PC-9 (cell line): ENCODE measurements around the gene ANKZF1. TPM values are rescaled to one million over a fixed set of nuclear protein-coding genes. Genes with fewer than 3 reads are reported as not detected.

Experiments used
- BruUV-seq: library from RNA; stranded (reverse); fragments of 400-500 nt; replicated peaks from 2 replicates; lab custom pipeline; 2021; lab: Mats Ljungman, UMichigan
- CTCF ChIA-PET: fragments of 300-600 bp; sonication (Branson Sonifier 250); formaldehyde crosslinking; loops from one replicate; lab custom pipeline; 2022; ENCODE audit warnings: antibody characterized with exemption; lab: Charles Lee
- POLR2A ChIA-PET: fragments of 300-600 bp; sonication (Branson Sonifier 250); formaldehyde crosslinking; loops from one replicate; lab custom pipeline; 2022; ENCODE audit warnings: antibody characterized with exemption; ENCODE audit not compliant: unreplicated experiment; lab: Charles Lee
- DNase-seq, 2 experiments: peaks; one replicate each; pipeline versions ENCODE4 v3.0.0 to v3.0.0-alpha.2; 2015 to 2022; ENCODE audit warnings: mixed read lengths in 1 of 2
- H2AFZ ChIP-seq: fragments of 200-600 bp; sonication (generic); 2 replicates; pipeline ENCODE4 v1.8.1; 2017; ENCODE audit warnings: antibody characterized with exemption
- H3F3A ChIP-seq: fragments of 200-600 bp; sonication (generic); 2 replicates; pipeline ENCODE4 v1.8.1; 2017; ENCODE audit warnings: antibody characterized with exemption, mild to moderate bottlenecking, low read depth; ENCODE audit not compliant: insufficient read depth
- H3K27ac ChIP-seq: fragments of 200-600 bp; sonication (generic); 2 replicates; pipeline ENCODE4 v1.6.1; 2016; ENCODE audit warnings: mixed run types
- H3K27me3 ChIP-seq: fragments of 200-600 bp; sonication (generic); 2 replicates; pipeline ENCODE4 v1.6.1; 2016; ENCODE audit warnings: low read depth, mixed run types; ENCODE audit not compliant: insufficient read depth
- H3K36me3 ChIP-seq: fragments of 200-600 bp; sonication (generic); 2 replicates; pipeline ENCODE4 v1.6.1; 2016; ENCODE audit warnings: low read depth, mixed run types
- H3K4me1 ChIP-seq: fragments of 200-600 bp; sonication (generic); replicated peaks from 2 replicates; pipeline ENCODE4 v1.6.1; 2016; ENCODE audit warnings: mixed run types; ENCODE audit not compliant: insufficient read depth
- H3K4me2 ChIP-seq: fragments of 200-600 bp; sonication (generic); 2 replicates; pipeline ENCODE4 v1.6.1; 2017; ENCODE audit warnings: mixed run types
- H3K4me3 ChIP-seq: fragments of 200-600 bp; sonication (generic); 2 replicates; pipeline ENCODE4 v1.6.1; 2016; ENCODE audit warnings: mixed run types
- H3K79me2 ChIP-seq: fragments of 200-600 bp; sonication (generic); 2 replicates; pipeline ENCODE4 v1.6.1; 2017; ENCODE audit warnings: low read depth, mixed run types
- H3K9me2 ChIP-seq: fragments of 200-600 bp; sonication (generic); 2 replicates; pipeline ENCODE4 v1.8.1; 2017; ENCODE audit warnings: mild to moderate bottlenecking; ENCODE audit not compliant: insufficient read depth
- H3K9me3 ChIP-seq: fragments of 200-600 bp; sonication (generic); 2 replicates; pipeline ENCODE4 v1.8.1; 2016; ENCODE audit warnings: low read depth; ENCODE audit not compliant: insufficient read depth
- H4K20me1 ChIP-seq: fragments of 200-600 bp; sonication (generic); 2 replicates; pipeline ENCODE4 v1.8.1; 2017; ENCODE audit not compliant: insufficient read depth
- CTCF ChIP-seq: fragments of 200-600 bp; sonication (generic); conservative IDR thresholded peaks from 2 replicates; pipeline ENCODE4 v1.6.1; 2017; ENCODE audit warnings: mixed run types, antibody characterized with exemption, mild to moderate bottlenecking, moderate library complexity
- EZH2 ChIP-seq: fragments of 200-600 bp; sonication (generic); IDR thresholded peaks from 2 replicates; pipeline ENCODE4 v1.8.0; 2017; ENCODE audit warnings: antibody characterized with exemption, low read depth
- intact Hi-C: fragments of 100-400 bp; cut with micrococcal nuclease; formaldehyde crosslinking; loops from one replicate; pipeline ENCODE4 v1.10.0; 2022; ENCODE audit not compliant: unreplicated experiment
- total RNA-seq: library from RNA; stranded (reverse); gene quantifications from 2 replicates; pipeline ENCODE4 v1.2.3, GENCODE V29; 2021

Gene ANKZF1
- total RNA-seq, 1 experiment from 2014 or later, result 62.2 TPM

GRCh38 chr2:219214786-219215185, 14.8 kb upstream of the ANKZF1 start:
- TF ChIP-seq EZH2, result no peak
- TF ChIP-seq CTCF, result no peak
- Histone ChIP-seq H3K4me3 (no peak overlapping the region), H4K20me1 (no peaks in the 10 kb centered on the region), H3K4me1 (peaks cover 13% of the 10 kb centered on the region), H3K27ac (no peak overlapping the region), H3F3A (peaks cover 16% of the 10 kb centered on the region; the same call in 1 of the 2 replicates), H3K4me2 (no peak overlapping the region), H3K79me2 (peaks cover 7% of the 10 kb centered on the region), H3K36me3 (no peaks in the 10 kb centered on the region), H3K27me3 (no peaks in the 10 kb centered on the region), H3K9me2 (no peaks in the 10 kb centered on the region), H3K9me3 (no peaks in the 10 kb centered on the region), H2AFZ (no peak overlapping the region)
- DNase-seq, result no peak
- ChIA-PET POLR2A (interaction anchor here (0.6 kb wide), 1 partner anchor 150 kb away, joined by 4 read pairs; no protein-coding TSS in a partner anchor), CTCF (interaction anchor here (0.5 kb wide), 1 partner anchor 55 kb away, joined by 3 read pairs; no protein-coding TSS in a partner anchor)
- BruUV-seq, result no TSS peak
- intact Hi-C loops, result no loop called here

GRCh38 chr2:219215871-219216534, 13.6 kb upstream of the ANKZF1 start:
- H3K9me2 ChIP-seq, result no peaks in the 10 kb centered on the region
- no peak overlapping the region for H3K4me3 ChIP-seq
- no peaks in the 10 kb centered on the region for H3K9me3 ChIP-seq
- H3K27me3 ChIP-seq, result no peaks in the 10 kb centered on the region
- no peaks in the 10 kb centered on the region for H4K20me1 ChIP-seq
- H3F3A ChIP-seq, result peaks cover 16% of the 10 kb centered on the region; the same call in 1 of the 2 replicates
- peaks cover 7% of the 10 kb centered on the region for H3K79me2 ChIP-seq
- no TSS peak for BruUV-seq
- POLR2A ChIA-PET, result no interaction called here
- H3K4me2 ChIP-seq, result no peak overlapping the region
- H2AFZ ChIP-seq, result no peak overlapping the region
- H3K27ac ChIP-seq, result no peak overlapping the region
- H3K36me3 ChIP-seq, result no peaks in the 10 kb centered on the region
- intact Hi-C loops, result no loop called here
- H3K4me1 ChIP-seq, result peaks cover 13% of the 10 kb centered on the region
- DNase-seq, result no peak
- CTCF ChIA-PET, result interaction anchor here (0.5 to 0.6 kb wide), 2 partner anchors 9 to 32 kb away, joined by 3 read pairs; partner anchors contain the start of gene ZFAND2B
- TF ChIP-seq CTCF (no peak), EZH2 (no peak)

GRCh38 chr2:219216535-219216915, 13.1 kb upstream of the ANKZF1 start:
- Histone ChIP-seq H3F3A (peaks cover 16% of the 10 kb centered on the region; the same call in 1 of the 2 replicates), H3K79me2 (peaks cover 7% of the 10 kb centered on the region), H3K27ac (peak overlapping the region; percentile 90; the same call in 1 of the 2 replicates), H3K9me3 (no peaks in the 10 kb centered on the region), H2AFZ (no peak overlapping the region), H3K4me1 (peaks cover 13% of the 10 kb centered on the region), H3K36me3 (no peaks in the 10 kb centered on the region), H3K27me3 (no peaks in the 10 kb centered on the region), H3K4me2 (no peak overlapping the region), H4K20me1 (no peaks in the 10 kb centered on the region), H3K9me2 (no peaks in the 10 kb centered on the region), H3K4me3 (no peak overlapping the region)
- POLR2A ChIA-PET, result no interaction called here
- no peak for DNase-seq
- CTCF ChIA-PET, result interaction anchor here (0.5 to 1.3 kb wide), 3 partner anchors 10 to 79 kb away, joined by 3 to 5 read pairs (median 3); partner anchors contain the start of gene ZFAND2B
- intact Hi-C loops, result no loop called here
- BruUV-seq, result no TSS peak
- TF ChIP-seq EZH2 (no peak), CTCF (no peak)
